SIG-M5 (cell line): ENCODE data around the gene ZFP3.
"Not testable (repeated sequence)": the region's sequence is repeated elsewhere in the genome, so short reads cannot be mapped to it uniquely, and the experiment has no call there.

Experiments used
- DNase-seq: peaks from one replicate; lab custom pipeline; 2025; lab: John Stamatoyannopoulos, UW

Gene ZFP3

DNA sequence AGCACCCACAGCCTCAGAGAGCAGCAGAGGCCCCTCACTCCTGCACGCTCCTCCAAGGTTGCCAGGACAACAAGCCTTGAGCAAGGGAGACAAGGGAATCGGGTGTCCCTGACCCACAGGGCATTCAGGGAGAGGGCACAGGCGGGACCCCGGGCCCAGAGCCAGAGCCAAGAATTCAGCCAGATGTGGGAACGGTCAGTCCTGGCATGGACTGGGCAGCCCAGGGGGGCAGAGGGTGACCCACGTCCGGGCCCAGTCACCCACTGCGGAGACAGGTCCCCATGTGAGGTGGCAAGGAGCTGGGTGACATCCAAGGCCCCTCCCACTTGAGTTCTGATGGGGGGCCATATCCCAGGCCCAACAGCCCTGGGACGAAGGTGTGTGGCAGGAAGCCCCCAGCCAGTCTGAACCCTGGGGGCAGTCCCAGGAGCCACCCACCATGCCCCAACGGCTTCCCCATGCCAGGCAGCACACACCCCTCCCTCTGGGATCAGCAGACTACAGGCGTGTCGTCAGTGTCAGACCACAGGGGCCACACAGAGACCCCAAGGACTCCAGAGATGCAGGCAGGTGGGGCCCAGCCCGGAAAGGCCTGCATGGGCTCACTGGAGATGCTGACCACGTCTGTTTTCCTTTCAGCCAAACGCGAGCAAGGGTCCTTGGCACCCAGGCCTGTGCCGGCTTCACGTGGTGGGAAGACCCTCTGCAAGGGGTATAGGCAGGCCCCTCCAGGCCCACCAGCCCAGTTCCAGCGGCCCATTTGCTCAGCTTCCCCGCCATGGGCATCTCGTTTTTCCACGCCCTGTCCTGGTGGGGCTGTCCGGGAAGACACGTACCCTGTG lies 60.6 kb downstream of the ZFP3 start:
- no peak for DNase-seq

DNA sequence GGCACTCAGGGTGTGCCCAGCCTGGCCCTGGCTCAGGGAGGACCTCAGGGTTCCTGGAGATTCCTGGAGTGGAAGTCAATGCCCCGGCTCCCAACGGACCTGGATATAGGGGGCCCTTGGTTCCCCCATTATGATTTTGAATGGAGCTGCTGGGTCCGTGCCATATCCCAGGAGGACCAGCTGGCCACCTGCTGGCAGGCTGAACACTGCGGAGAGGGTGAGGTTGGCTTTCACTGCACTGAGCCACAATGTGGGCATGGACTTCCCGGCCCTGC lies 61.1 kb downstream of the ZFP3 start:
- no peak for DNase-seq

DNA sequence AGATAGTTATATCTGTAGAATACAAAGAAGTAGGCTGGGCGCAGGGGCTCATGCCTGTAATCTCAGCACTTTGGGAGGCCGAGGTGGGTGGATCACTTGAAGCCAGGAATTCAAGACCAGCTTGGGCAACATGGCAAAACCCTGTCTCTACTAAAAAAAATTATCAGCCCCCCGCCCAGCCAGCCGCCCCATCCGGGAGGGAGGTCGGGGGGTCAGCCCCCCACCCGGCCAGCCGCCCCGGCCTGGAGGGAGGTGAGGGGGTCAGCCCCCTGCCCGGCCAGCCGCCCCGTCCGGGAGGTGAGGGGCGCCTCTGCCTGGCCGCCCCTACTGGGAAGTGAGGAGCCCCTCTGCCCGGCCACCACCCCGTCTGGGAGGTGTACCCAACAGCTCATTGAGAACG lies 64.6 kb downstream of the ZFP3 start:
- not testable (repeated sequence) for DNase-seq
